GM04503 (cell line): ENCODE data around the gene NEK11.

ENCODE experiments used
- DNase-seq: peaks from one replicate; pipeline ENCODE4 v3.0.0-alpha.2; 2012; ENCODE audit warnings: low read depth

Gene NEK11

DNA sequence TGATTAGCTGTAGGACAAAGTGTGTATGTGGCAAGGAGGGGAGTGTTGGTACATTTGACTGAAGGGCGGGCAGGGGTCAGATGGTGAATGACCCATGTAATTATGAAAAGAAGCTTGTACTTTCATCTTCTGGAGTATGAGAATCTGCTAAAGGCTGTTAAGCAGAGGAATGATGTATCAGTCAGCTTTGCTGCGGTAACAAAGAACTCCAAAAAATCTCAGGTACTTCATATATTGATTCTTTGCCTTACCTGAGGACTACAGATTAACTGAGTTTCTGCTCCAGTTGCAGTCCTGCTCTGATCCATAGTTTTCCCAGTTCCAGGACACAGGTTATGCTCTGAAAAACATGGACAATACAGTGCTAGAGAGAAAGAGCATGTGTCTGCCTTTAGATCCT lies 115.1 kb downstream of the NEK11 start:
- DNase-seq: no peak

DNA sequence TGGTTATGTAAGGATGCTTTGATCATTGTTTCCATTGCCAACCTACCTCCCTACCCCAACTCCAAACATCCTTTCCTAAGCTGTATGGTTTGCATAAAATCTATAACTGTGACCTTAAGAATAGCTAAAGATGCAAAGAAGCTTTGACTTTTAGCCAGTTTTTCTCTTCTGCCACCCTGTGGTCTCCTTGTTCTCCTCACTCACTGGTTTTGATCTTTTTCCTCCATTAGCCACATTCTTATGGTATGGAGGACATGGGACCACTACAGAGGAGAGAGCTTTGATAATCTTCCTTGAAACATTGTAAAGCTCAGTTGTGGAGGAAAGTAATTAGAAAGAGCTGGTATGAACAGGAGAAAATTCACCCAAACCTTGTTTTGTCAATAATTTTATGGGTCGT lies 115.9 kb downstream of the NEK11 start:
- no peak for DNase-seq

DNA sequence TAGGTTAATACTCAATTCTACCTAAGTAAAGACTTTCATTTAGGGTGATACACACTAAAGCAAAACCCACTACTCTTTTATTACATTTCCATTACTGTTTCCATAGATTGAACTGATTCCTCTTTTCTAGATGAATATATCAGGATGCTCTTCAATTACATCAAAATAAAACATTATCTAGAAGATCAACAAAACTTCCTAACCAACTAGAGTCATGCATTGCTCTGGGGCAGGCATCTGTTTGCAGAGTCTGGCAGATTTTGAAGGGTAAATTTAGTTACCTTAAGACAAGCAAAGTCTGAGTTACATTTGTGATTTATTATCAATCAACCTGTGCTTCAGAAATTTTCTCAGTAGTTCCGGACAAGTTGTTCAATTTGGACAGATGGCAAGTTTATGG lies 117.1 kb downstream of the NEK11 start:
- DNase-seq: no peak

DNA sequence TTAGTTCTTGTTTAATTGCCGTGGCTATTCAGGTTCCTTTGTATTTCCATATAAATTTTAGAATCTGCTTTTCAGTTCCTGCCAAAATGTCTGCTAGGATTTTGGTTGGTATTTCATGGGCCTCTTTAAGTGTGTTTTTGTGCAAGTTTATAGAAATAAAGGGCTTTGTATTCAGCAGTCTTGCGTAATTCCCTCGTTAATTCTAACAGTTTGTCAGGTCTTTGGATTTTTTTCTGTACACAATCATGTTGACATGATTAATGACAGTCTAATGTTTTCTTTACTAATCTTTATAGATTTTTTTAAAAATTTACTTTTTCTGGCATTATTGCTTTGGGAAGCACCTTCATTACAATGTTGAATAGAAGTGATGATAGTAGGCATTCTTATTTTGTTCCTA lies 120.9 kb downstream of the NEK11 start:
- peak; percentile 11 for DNase-seq

DNA sequence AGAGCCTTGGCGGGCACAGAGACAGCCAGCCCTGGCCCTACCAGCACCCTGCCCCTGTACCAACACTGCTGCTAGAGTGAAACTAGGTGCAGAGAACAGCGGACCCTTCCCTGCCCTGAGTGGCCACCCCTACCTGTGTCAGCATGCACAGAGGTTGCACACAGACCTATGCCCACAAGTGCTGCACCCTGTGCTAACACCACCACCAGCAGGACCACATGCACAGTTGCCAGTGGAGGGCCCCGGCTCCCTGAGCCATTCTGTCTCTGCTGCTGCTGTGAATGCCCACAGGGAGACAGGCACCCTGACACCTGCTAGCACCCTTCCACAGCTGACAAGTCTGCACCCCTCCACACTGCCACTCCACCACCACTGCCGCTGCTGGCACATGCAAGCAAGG lies 131.8 kb downstream of the NEK11 start:
- no peak for DNase-seq

DNA sequence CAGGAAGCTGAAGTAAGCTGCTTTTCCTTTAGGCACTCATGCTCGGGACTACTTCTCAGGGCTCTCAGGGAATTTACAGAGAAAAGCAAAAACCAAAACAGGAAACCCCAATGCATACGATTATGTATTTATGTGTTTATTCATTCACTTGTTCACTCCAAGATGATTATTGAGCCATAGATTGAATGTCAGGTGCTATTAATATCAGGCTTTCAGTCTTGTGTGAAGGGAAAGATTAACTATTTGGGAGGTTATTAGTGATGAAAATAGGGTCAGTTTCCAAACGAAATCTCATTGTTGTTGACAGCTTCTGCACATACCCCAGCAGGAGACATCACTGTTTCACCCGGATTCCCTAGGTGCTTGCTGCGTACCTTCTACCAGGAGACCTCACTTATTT lies 135.8 kb downstream of the NEK11 start:
- no peak for DNase-seq

DNA sequence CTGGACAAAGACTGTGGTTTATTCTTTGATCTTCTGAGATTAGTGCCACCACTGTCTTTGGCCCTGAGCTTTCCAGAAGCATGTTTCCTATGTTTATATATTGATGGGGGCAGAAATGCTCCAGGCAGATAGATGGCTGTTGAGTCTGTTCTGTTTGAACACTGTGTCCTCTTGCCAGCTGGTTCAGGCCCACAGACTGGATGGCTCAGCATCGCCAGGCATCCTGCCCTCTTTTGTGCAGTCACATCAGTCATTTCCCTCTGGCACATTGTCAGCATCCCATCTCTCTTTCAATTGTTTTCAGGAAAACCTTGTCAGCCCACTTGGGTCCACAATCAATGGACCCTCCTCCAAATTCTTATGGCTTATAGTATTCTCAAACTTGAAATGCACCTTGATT lies 141.2 kb downstream of the NEK11 start:
- DNase-seq: no peak

DNA sequence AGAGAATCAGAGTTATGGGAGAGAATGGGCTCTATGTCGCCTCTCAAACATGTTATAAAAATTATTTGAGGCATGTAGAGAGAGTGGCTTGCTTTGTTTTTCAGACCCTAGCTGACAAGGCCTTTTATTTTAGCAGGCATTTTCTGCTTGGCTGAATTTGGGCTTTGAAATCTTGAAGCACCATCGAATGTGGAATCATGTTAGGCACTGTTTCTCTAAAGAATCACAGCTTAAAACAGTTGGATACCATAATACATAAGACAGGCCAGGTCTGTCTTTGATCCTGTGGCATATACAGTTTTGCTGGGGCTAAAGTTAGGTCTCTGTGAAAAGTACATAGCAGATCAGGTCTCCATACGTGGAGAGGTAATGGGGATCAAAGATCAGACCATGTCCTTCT lies 142.7 kb downstream of the NEK11 start:
- no peak for DNase-seq

DNA sequence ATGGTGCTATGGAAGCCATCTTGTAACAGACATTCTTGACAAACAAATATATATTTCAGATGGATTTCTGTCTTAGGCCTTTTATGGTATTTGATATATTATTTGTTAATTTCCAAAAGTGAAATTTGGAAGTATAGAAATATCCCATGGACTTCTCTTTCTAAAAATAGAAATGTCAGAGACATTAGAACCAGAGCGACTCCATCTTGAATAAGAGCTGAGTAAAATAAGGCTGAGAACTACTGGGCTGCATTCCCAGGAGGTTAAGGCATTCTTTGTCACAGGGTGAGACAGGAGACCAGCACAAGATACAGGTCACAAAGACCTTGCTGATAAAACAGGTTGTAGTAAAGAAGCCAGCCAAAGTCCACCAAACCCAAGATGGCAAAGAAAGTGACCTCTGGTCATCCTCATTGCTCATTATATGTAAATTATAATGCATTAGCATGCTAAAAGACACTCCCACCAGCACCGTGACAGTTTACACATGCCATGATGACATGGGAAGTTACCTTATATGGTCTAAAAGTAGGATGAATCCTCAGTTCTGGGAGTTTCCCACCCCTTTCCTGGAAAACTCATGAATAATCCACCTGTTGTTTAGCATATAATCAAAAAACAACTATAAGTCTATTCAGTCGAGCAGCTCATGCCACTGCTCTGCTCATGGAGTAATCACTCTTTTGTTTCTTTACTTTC lies 146.0 kb downstream of the NEK11 start:
- no peak for DNase-seq

DNA sequence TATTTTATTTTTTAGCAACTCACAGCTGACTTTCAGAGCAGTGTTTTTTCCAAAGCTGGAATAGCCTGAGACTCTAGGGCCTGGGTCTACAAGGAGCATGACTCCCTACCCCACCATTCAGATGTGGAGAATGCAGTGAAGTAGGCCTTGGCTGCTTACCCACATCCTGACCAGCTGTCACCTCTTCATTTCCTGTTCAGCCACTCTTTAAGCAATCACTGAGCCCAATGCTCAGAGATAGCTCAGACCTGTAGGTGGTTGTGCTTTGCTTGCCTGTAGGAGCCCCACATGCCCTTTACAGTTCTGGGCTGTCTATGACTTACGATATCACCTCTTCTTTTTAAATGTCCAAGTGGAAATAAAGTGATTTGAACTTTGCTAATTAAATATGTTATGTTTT lies 148.1 kb downstream of the NEK11 start:
- no peak for DNase-seq

DNA sequence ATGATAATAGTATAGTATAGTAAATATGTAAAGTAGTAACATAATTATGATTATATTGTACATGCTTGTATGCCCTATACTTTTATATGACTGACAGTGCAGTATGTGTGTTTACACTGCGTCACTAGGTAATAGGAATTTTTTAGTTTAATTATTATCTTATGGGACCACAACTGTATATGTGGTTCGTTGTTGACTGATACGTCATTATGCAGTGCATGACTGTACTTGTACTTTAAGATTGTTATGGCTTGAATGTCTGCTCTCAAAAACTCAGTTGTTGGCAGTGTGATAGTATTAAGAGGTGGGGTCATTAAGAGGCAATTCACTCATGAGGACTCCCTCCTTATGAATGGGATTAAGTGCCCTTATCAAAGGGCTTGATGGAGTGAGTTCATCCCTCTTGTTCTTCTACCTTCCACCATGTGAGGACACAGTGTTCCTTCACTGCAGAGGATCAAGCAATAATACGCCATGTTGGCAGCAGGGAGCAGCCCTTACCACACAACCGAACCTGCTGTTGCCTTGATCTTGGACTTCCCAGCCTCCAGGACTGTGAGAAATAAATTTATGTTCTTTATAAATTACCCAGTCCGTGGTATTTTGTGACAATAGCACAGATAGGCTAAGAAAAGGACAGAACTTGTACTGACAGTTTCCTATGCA lies 152.2 kb downstream of the NEK11 start:
- DNase-seq: no peak

DNA sequence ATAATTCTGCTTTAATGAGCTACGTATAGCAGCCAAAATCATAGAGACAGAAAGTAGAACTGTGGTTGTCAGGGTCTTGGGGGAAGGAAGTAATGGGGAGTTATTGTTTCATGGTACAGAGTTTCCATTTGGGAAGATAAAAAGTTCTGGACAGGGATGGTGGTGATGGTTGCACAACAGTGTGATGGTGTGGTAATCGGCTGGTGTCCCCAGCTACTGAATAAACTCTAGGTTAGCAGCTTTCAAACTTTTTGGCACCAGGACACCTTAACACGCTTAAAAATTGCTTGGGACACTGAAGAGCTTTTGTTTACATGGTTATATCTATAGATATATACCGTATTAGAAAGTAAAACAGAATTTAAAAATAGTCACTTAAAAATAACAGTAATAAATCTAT lies 166.0 kb downstream of the NEK11 start:
- no peak for DNase-seq

DNA sequence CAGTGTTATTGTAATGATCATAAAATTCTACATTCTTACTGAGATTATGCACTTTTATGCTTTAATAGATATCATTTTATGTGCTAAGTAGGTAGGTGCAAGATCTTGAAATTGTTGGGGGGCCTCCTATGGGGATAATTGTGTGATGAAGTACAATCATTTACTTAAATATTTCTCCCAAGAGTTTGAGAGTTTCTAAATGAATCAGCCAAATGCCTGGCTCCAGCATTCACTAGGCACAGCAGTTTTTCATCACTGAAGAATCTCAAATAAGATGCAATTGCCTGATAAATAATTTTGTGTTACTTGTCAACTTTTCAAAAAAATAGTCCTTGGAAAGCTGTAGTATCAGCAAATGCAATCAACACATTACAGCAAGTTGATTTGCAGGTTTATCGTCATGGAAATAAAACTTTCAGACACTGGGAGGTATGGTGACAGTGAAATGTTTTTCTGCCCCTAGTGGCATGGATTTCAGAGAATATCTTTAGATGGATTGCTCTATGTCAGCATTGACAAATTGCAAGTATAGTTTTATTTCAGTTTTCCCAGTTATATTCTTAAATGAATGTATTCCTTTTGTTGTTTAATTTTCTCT lies 167.1 kb downstream of the NEK11 start:
- no peak for DNase-seq

DNA sequence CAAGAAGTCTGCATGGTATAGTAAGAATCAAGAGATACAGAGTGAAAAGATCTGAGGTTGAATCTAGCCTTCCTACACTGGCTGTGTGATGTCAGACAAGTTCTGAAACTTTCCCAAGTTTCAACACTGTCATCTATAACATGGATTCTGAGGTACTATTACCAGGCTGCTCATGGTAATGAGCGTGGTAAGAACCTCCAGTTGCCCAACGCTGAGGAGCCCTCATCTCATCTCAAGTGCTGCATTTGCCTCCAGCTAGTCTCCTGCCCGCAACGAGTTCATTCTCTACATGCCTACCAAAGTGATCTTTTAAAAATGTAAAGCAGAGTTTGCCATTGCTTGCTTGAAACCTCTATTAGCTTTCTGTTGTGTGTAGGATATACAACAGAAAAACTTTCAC lies 168.1 kb downstream of the NEK11 start:
- DNase-seq: no peak

DNA sequence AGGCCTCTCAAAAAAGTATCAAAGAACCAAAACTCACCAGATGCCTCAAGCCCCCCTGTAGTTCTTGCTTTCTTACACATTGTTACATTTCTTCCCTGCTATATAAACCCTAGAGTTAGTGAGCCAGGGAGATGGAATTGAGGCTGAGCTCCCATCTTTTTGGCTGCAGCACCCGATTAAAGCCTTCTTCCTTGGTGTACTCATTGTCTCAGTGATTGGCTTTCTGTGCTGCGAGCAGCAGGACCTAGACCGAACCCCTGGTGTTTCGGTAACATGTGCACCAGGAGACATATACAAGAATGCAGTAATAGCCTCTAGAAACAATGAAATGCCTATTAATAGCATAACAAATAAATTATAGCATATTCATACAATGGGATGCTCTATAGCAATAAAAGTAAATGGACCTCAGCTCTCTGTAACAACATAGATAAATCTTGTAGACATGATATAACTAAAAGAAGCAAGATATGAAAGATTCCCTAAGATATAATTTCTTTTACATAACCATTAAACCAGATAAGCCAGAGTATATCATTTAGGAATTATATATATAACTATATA lies 174.0 kb downstream of the NEK11 start:
- DNase-seq: no peak

DNA sequence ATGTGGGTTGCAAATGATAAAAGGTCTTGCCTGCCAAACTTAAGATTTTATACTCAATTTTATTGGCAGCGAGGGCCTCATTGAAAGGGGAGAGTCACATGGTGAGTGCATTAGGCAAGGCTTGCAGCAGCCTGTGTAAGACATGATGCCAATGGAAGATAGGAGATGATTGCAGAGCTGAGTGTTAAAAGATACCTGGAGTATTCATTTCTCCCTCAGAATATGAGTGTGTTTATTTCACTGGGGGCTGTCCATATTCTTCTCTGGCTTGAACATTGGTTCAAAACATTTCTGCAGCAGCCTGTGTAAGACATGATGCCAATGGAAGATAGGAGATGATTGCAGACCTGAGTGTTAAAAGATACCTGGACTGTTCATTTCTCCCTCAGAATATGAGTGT lies 189.7 kb downstream of the NEK11 start:
- no peak for DNase-seq

DNA sequence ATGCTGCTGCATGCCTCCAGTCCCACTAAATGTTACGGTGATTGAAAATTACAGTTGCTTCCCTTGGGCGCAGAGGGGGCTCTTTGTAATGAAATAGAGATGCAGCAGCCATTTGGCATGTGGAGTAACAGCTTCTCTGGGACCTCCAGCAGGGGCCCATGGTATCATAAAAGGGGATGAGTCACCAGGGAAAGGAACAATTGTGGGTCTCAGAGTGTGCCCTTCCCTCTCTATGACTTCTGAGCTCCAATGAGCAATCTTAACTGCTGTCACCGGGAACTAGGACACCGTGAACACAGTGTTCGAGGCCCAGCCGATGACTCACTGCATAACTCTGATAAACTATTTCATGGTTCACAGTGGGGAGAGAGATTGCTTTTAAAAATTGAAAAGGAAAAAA lies 190.1 kb downstream of the NEK11 start:
- no peak for DNase-seq

DNA sequence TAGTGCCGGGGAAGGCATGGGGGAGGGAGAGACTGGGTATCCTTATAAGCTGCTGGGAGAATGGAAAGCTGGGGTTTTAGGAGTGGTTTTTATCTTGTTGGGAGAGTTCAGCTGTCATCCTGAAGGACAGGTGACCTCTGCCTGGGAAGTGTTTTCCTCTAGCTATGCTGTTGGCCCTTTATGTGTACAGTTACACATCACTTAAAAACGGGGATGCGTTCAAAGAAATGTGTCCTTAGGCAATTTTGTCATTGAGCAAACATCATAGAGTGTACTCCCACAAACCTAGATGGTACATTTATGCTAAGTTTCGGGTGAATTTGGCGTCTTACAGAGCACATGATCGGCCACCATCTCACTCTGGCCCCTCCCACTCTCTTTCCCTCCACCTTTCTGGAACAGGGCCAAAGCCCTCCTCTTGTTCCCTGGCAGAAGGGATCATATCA lies 190.6 kb downstream of the NEK11 start:
- no peak for DNase-seq

DNA sequence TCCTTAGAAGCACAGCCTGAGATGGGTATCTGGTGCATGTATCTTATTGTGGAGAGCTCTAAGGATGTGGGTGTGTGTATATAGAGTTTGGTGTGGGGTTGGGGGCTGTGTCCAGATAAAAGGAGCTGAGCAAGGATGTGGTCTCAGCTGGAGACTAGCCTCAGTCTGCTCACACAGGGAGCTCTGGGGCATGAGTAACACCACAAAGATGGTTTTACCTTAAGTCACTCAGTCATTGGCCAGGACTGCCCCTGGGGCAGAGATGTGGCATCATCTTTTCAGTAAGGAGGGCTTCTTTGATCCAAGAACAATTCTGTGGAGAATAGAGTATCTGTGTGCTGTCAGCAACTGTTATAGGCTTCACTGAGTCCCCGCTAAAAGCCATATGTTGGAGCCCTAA lies 191.5 kb downstream of the NEK11 start:
- no peak for DNase-seq

DNA sequence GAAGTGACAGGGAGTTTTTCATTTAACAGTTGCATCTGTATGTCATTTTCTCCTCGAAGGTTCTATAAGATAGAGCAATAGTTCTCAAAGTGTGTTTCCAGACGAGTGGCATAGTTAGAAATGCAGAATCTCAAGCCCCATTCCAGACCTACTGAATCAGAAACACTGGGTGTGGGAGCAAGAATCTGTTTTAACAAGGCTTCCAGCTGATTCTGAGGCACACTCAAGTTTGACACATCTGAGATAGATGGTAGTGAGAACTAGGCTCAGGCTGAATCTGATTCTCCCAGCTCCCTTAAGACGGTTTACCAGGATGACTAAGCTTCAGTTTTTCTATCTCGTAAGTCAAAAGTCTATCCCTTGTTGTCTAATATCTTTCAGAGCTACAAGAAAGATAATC lies 195.1 kb downstream of the NEK11 start:
- DNase-seq: peak; percentile 88

DNA sequence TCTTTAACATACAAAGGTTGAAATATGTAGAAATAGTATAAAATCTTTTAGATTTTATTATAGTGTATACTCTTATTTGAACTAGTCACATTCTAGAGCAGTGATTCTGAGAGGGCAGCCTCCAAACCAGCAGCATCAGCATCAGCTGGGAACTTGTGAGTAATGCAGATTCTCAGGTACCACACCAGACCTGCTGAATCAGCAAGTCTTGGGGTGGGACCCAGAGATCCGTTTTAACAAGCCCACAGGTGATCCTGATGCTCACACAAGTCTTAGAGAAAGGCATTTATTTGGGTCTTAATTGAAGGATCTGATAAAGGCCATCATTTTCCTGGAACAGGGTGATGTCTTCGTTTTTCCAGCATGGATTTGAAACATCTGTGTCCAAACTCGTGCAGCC lies 195.9 kb downstream of the NEK11 start:
- DNase-seq: no peak

DNA sequence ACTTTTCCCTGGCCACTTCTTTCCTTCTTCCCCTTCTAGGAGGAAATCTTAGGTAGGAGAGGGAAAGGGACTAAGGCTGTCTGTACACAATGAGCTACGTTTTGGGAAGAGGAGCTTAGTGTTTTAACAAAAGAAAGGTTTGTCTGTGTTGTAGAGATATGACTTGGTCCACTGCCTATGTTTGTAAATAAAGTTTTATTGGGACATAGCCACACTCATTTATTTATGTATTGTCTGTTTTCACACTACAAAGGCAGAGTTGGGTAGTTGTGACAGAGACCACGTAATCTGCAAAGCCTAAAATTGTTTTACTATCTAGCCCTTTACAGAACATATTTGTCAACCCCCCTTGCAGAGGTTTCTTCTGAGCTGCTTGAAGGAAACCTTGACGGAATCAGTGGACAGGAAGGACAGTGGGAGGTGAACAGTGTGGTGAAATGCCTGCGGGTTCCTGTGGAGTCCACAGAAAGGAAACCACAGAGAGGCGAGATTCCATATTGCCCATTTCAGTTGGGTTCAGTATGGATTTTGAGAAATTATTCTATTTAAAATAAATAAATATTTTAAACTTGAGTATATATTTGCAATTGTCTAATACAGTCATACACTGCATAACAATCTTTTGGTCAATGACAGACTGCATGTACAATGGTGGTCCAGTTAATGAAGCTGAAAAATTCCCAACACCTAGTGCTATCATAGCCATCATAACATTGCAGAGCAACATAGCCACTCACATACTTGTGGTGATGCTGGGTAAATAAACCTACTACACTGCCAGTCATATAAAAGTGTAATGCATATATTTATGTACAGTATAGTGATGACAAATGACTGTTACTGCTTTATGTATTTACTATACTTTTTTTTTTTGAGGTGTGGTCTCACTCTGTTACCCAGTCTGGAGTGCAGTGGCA lies 197.0 kb downstream of the NEK11 start:
- DNase-seq: no peak
